SK-N-MC (cell line): Measurements from ENCODE around the gene GRPEL2.

Source experiments
- EZH2 ChIP-seq: fragments of 200-600 bp; sonication (generic); IDR thresholded peaks from one replicate; pipeline ENCODE4 v1.6.1; 2017; ENCODE audit warnings: antibody characterized with exemption
- FOXP2 ChIP-seq: optimal IDR thresholded peaks from 2 replicates; pipeline ENCODE3; 2011; ENCODE audit warnings: mild to moderate bottlenecking, moderate library complexity; ENCODE audit not compliant: insufficient read depth; ENCODE audit errors: extremely low read length, control extremely low read depth

- TF ChIP-seq FOXP2 (no peak), EZH2 (no peak)
Measured at GRCh38 chr5:149379177-149379761, 34.0 kb downstream of the GRPEL2 start, which contains the start of gene IL17B.
